ENCODE results near the gene FBRS.
"Not testable (repeated sequence)": the region's sequence is repeated elsewhere in the genome, so short reads cannot be mapped to it uniquely, and the experiment has no call there.

Gene FBRS

GRCh38 chr16:30692396-30693064, 34.3 kb downstream of the FBRS start:
- no peaks in the 10 kb centered on the region for H3K27me3 ChIP-seq (replicated peaks; ENCODE audit: control insufficient read depth, insufficient read depth, low read length)
- H3K9ac ChIP-seq (ENCODE audit: low read length): no peak overlapping the region
- peaks cover 11% of the 10 kb centered on the region for H3K4me1 ChIP-seq (ENCODE audit: control insufficient read depth, insufficient read depth, low read length)
- H3K36me3 ChIP-seq (ENCODE audit: control insufficient read depth, insufficient read depth, low read length, severe bottlenecking): no peaks in the 10 kb centered on the region
- H3K9me3 ChIP-seq (ENCODE audit: control insufficient read depth, low read length): no peaks in the 10 kb centered on the region
- H3K4me3 ChIP-seq (ENCODE audit: low read length): no peak overlapping the region
- DNase-seq (ENCODE audit: low read depth): no peak

GRCh38 chr16:30694926-30695693, 36.9 kb downstream of the FBRS start:
- Histone ChIP-seq H3K27me3 (replicated peaks; ENCODE audit: control insufficient read depth, insufficient read depth, low read length) (no peaks in the 10 kb centered on the region), H3K36me3 (ENCODE audit: control insufficient read depth, insufficient read depth, low read length, severe bottlenecking) (no peaks in the 10 kb centered on the region), H3K4me1 (ENCODE audit: control insufficient read depth, insufficient read depth, low read length) (peaks cover 13% of the 10 kb centered on the region), H3K9me3 (ENCODE audit: control insufficient read depth, low read length) (no peaks in the 10 kb centered on the region), H3K4me3 (ENCODE audit: low read length) (no peak overlapping the region), H3K9ac (ENCODE audit: low read length) (no peak overlapping the region)
- no peak for DNase-seq (ENCODE audit: low read depth)

GRCh38 chr16:30696646-30697045, 38.4 kb downstream of the FBRS start:
- Histone ChIP-seq H3K36me3 (ENCODE audit: control insufficient read depth, insufficient read depth, low read length, severe bottlenecking) (peaks cover 12% of the 10 kb centered on the region), H3K4me1 (ENCODE audit: control insufficient read depth, insufficient read depth, low read length) (peaks cover 28% of the 10 kb centered on the region)
- H3K9me3 ChIP-seq (ENCODE audit: control insufficient read depth, low read length); DNase-seq (ENCODE audit: low read depth); H3K9ac ChIP-seq (ENCODE audit: low read length); H3K27me3 ChIP-seq (replicated peaks; ENCODE audit: control insufficient read depth, insufficient read depth, low read length); H3K4me3 ChIP-seq (ENCODE audit: low read length): not testable (repeated sequence)

- Histone ChIP-seq H3K36me3 (ENCODE audit: control insufficient read depth, insufficient read depth, low read length, severe bottlenecking) (peaks cover 18% of the 10 kb centered on the region), H3K4me3 (ENCODE audit: low read length) (peak overlapping the region; percentile 99), H3K9ac (ENCODE audit: low read length) (peak overlapping the region; percentile 100), H3K9me3 (ENCODE audit: control insufficient read depth, low read length) (no peaks in the 10 kb centered on the region), H3K4me1 (ENCODE audit: control insufficient read depth, insufficient read depth, low read length) (peaks cover 28% of the 10 kb centered on the region), H3K27me3 (replicated peaks; ENCODE audit: control insufficient read depth, insufficient read depth, low read length) (no peaks in the 10 kb centered on the region)
- DNase-seq (ENCODE audit: low read depth): no peak
Observed at GRCh38 chr16:30697264-30698138, 39.3 kb downstream of the FBRS start.

- no peaks in the 10 kb centered on the region for H3K27me3 ChIP-seq (replicated peaks; ENCODE audit: control insufficient read depth, insufficient read depth, low read length)
Observed at GRCh38 chr16:30698139-30698815, 40.0 kb downstream of the FBRS start.

GRCh38 chr16:30698816-30699614, 40.8 kb downstream of the FBRS start, which contains the start of gene SRCAP:
Gene SRCAP (plus strand): TSS chr16:30699171. CDS start chr16:30700825, 1,654 bp downstream.
- Histone ChIP-seq H3K27me3 (replicated peaks; ENCODE audit: control insufficient read depth, insufficient read depth, low read length) (no peaks in the 10 kb centered on the region), H3K36me3 (ENCODE audit: control insufficient read depth, insufficient read depth, low read length, severe bottlenecking) (peaks cover 32% of the 10 kb centered on the region), H3K4me3 (ENCODE audit: low read length) (peak within 1 kb of the TSS; percentile 99), H3K9ac (ENCODE audit: low read length) (peak within 1 kb of the TSS; percentile 100), H3K4me1 (ENCODE audit: control insufficient read depth, insufficient read depth, low read length) (peaks cover 28% of the 10 kb centered on the region), H3K9me3 (ENCODE audit: control insufficient read depth, low read length) (no peaks in the 10 kb centered on the region)
- DNase-seq (ENCODE audit: low read depth): peak; percentile 90

More at GRCh38 chr16:30698139-30698815, 40.0 kb downstream of the FBRS start:
- Histone ChIP-seq H3K9ac (ENCODE audit: low read length) (peak overlapping the region; percentile 100), H3K4me3 (ENCODE audit: low read length) (peak overlapping the region; percentile 99), H3K9me3 (ENCODE audit: control insufficient read depth, low read length) (no peaks in the 10 kb centered on the region), H3K36me3 (ENCODE audit: control insufficient read depth, insufficient read depth, low read length, severe bottlenecking) (peaks cover 26% of the 10 kb centered on the region), H3K4me1 (ENCODE audit: control insufficient read depth, insufficient read depth, low read length) (peaks cover 28% of the 10 kb centered on the region)
- peak; percentile 99 for DNase-seq (ENCODE audit: low read depth)

- H3K9ac ChIP-seq (ENCODE audit: low read length): peak overlapping the region; percentile 100
- DNase-seq (ENCODE audit: low read depth): no peak
Observed at GRCh38 chr16:30699615-30700099, 41.4 kb downstream of the FBRS start.

GRCh38 chr16:30700491-30700890, 42.3 kb downstream of the FBRS start:
- H3K4me3 ChIP-seq (ENCODE audit: low read length): peak overlapping the region; percentile 99
- H3K9ac ChIP-seq (ENCODE audit: low read length): peak overlapping the region; percentile 100
- H3K36me3 ChIP-seq (ENCODE audit: control insufficient read depth, insufficient read depth, low read length, severe bottlenecking): peaks cover 47% of the 10 kb centered on the region
- H3K4me1 ChIP-seq (ENCODE audit: control insufficient read depth, insufficient read depth, low read length): peaks cover 28% of the 10 kb centered on the region
- H3K27me3 ChIP-seq (replicated peaks; ENCODE audit: control insufficient read depth, insufficient read depth, low read length): no peaks in the 10 kb centered on the region
- H3K9me3 ChIP-seq (ENCODE audit: control insufficient read depth, low read length): no peaks in the 10 kb centered on the region
- DNase-seq (ENCODE audit: low read depth): no peak

More at GRCh38 chr16:30699615-30700099, 41.4 kb downstream of the FBRS start:
- no peaks in the 10 kb centered on the region for H3K27me3 ChIP-seq (replicated peaks; ENCODE audit: control insufficient read depth, insufficient read depth, low read length)
- H3K36me3 ChIP-seq (ENCODE audit: control insufficient read depth, insufficient read depth, low read length, severe bottlenecking): peaks cover 38% of the 10 kb centered on the region
- peaks cover 28% of the 10 kb centered on the region for H3K4me1 ChIP-seq (ENCODE audit: control insufficient read depth, insufficient read depth, low read length)
- no peaks in the 10 kb centered on the region for H3K9me3 ChIP-seq (ENCODE audit: control insufficient read depth, low read length)
- peak overlapping the region; percentile 99 for H3K4me3 ChIP-seq (ENCODE audit: low read length)

GRCh38 chr16:30700971-30701370, 42.7 kb downstream of the FBRS start:
- no peaks in the 10 kb centered on the region for H3K9me3 ChIP-seq (ENCODE audit: control insufficient read depth, low read length)
- peak overlapping the region; percentile 99 for H3K4me3 ChIP-seq (ENCODE audit: low read length)
- peaks cover 28% of the 10 kb centered on the region for H3K4me1 ChIP-seq (ENCODE audit: control insufficient read depth, insufficient read depth, low read length)
- peak overlapping the region; percentile 100 for H3K9ac ChIP-seq (ENCODE audit: low read length)
- H3K36me3 ChIP-seq (ENCODE audit: control insufficient read depth, insufficient read depth, low read length, severe bottlenecking): peaks cover 52% of the 10 kb centered on the region
- H3K27me3 ChIP-seq (replicated peaks; ENCODE audit: control insufficient read depth, insufficient read depth, low read length): no peaks in the 10 kb centered on the region
- DNase-seq (ENCODE audit: low read depth): no peak

GRCh38 chr16:30703071-30703470, 44.8 kb downstream of the FBRS start:
- Histone ChIP-seq H3K36me3 (ENCODE audit: control insufficient read depth, insufficient read depth, low read length, severe bottlenecking) (peaks cover 73% of the 10 kb centered on the region), H3K4me1 (ENCODE audit: control insufficient read depth, insufficient read depth, low read length) (peaks cover 21% of the 10 kb centered on the region)
- H3K4me3 ChIP-seq (ENCODE audit: low read length); H3K9me3 ChIP-seq (ENCODE audit: control insufficient read depth, low read length); H3K27me3 ChIP-seq (replicated peaks; ENCODE audit: control insufficient read depth, insufficient read depth, low read length); DNase-seq (ENCODE audit: low read depth); H3K9ac ChIP-seq (ENCODE audit: low read length): not testable (repeated sequence)

Measured in adipocyte (in vitro differentiated cells).